ENCODE results near the gene GNAO1.

GNAO1 gene

DNA sequence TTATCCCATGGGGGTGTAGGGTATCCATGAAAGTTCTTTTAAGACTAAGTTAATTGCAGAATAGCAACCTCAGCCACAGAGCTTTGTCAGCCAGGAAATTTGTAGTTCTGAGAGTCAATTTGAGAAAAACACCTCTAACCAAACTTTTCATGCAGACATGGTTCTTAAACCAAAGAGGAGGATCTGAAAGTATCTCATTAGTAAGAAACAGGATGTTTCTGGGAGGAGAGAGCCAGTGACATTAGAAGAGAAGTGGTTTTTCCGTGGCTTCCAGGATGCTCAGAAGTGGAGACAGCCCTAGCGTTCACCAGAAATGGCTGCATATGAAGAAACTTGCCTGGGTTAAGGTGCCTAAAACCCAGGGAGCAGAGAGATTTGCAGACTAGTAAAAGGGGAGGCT, 7.9 kb downstream of the GNAO1 start:
- no peak overlapping the region for H3K4me3 ChIP-seq (ENCODE audit: low read length)
- H3K9ac ChIP-seq (ENCODE audit: low read length) = no peak overlapping the region
- no peaks in the 10 kb centered on the region for H4K20me1 ChIP-seq (ENCODE audit: insufficient read depth, low read length)
- H3K9me3 ChIP-seq (replicated peaks; ENCODE audit: insufficient read depth, low read length) = no peaks in the 10 kb centered on the region
- no peaks in the 10 kb centered on the region for H3K79me2 ChIP-seq (ENCODE audit: low read length)
- no peak overlapping the region for H3K4me2 ChIP-seq (ENCODE audit: low read depth, low read length)
- no peak overlapping the region for H2AFZ ChIP-seq (ENCODE audit: low read length)
- H3K27me3 ChIP-seq (replicated peaks; ENCODE audit: insufficient read depth, low read length) = peaks cover 20% of the 10 kb centered on the region
- no peaks in the 10 kb centered on the region for H3F3A ChIP-seq (ENCODE audit: insufficient read depth, low read length)
- H3K4me1 ChIP-seq (ENCODE audit: low read length) = no peaks in the 10 kb centered on the region; the same call in 1 of the 2 replicates
- no peak overlapping the region for H3K27ac ChIP-seq (ENCODE audit: low read length)
- H3K9me2 ChIP-seq (replicated peaks; ENCODE audit: insufficient read depth, low read length) = no peaks in the 10 kb centered on the region
- no peaks in the 10 kb centered on the region for H3K36me3 ChIP-seq (replicated peaks; ENCODE audit: insufficient read depth, low read length)
- no peak for DNase-seq
- no peak for TF ChIP-seq EZH2 (optimal IDR thresholded peaks at IDR 0.05; ENCODE audit: low read depth, low read length)
- no peak for TF ChIP-seq EZH2phosphoT487 (IDR thresholded peaks at IDR 0.05; ENCODE audit: low read length)
- TF ChIP-seq, protein P1, sequence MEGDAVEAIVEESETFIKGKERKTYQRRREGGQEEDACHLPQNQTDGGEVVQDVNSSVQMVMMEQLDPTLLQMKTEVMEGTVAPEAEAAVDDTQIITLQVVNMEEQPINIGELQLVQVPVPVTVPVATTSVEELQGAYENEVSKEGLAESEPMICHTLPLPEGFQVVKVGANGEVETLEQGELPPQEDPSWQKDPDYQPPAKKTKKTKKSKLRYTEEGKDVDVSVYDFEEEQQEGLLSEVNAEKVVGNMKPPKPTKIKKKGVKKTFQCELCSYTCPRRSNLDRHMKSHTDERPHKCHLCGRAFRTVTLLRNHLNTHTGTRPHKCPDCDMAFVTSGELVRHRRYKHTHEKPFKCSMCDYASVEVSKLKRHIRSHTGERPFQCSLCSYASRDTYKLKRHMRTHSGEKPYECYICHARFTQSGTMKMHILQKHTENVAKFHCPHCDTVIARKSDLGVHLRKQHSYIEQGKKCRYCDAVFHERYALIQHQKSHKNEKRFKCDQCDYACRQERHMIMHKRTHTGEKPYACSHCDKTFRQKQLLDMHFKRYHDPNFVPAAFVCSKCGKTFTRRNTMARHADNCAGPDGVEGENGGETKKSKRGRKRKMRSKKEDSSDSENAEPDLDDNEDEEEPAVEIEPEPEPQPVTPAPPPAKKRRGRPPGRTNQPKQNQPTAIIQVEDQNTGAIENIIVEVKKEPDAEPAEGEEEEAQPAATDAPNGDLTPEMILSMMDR (IDR thresholded peaks at IDR 0.05; ENCODE audit: low read length) = no peak

DNA sequence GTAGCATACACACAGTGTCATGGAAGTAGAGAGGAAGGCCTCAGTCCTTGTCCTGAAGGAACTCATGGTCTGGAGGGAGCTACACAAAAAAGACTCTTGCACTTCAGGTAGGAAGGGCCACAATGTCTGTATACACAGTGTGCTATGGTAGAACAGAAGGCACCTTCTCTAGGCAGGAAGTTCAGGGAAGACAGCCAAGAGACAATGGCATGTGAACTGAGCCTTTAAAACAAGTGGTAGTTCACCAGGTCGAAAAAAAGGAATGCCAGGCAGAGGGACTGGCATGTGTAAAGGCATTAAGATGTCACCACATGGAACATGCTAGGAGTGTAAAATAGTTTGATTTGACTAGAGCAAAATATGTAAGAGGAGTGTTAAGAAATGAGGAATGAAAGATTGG, 9.7 kb downstream of the GNAO1 start:
- Histone ChIP-seq H3K79me2 (ENCODE audit: low read length) (no peaks in the 10 kb centered on the region), H3K9ac (ENCODE audit: low read length) (no peak overlapping the region), H3F3A (ENCODE audit: insufficient read depth, low read length) (no peaks in the 10 kb centered on the region), H3K4me2 (ENCODE audit: low read depth, low read length) (no peak overlapping the region), H2AFZ (ENCODE audit: low read length) (no peak overlapping the region), H3K36me3 (replicated peaks; ENCODE audit: insufficient read depth, low read length) (no peaks in the 10 kb centered on the region), H3K27ac (ENCODE audit: low read length) (no peak overlapping the region), H3K4me1 (ENCODE audit: low read length) (no peaks in the 10 kb centered on the region; the same call in 1 of the 2 replicates), H3K9me2 (replicated peaks; ENCODE audit: insufficient read depth, low read length) (no peaks in the 10 kb centered on the region), H3K9me3 (replicated peaks; ENCODE audit: insufficient read depth, low read length) (no peaks in the 10 kb centered on the region), H4K20me1 (ENCODE audit: insufficient read depth, low read length) (no peaks in the 10 kb centered on the region), H3K27me3 (replicated peaks; ENCODE audit: insufficient read depth, low read length) (0 out of 2 replicates have a peak, but pooled peaks cover 4% of the 10 kb centered on the region), H3K4me3 (ENCODE audit: low read length) (no peak overlapping the region)
- DNase-seq = no peak
- TF ChIP-seq EZH2phosphoT487 (IDR thresholded peaks at IDR 0.05; ENCODE audit: low read length) (no peak), EZH2 (optimal IDR thresholded peaks at IDR 0.05; ENCODE audit: low read depth, low read length) (no peak)
- TF ChIP-seq, protein P1 (IDR thresholded peaks at IDR 0.05; ENCODE audit: low read length) = no peak

DNA sequence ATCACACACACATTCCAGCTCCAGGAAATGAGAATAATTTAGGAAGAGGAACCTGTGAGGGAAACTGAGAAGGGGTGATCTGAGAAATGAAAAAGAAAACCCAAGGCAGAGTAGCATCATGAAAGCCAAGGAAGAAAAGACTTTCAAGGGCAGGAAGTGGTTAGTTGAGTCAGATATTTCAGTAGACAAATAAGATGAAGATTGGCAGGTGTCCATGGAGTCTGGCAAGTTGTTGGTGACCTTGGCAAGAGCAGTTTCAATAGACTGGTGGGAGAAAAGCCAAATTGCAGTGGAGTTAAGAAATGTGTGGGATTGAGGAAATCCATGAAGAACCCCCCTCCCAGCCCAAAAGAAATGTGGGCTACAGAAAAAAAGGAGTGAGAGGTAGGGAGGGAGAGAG, 10.7 kb downstream of the GNAO1 start:
- Histone ChIP-seq H3K9ac (ENCODE audit: low read length) (no peak overlapping the region), H3K27ac (ENCODE audit: low read length) (no peak overlapping the region), H4K20me1 (ENCODE audit: insufficient read depth, low read length) (no peaks in the 10 kb centered on the region), H3K36me3 (replicated peaks; ENCODE audit: insufficient read depth, low read length) (no peaks in the 10 kb centered on the region), H2AFZ (ENCODE audit: low read length) (no peak overlapping the region), H3K4me1 (ENCODE audit: low read length) (no peaks in the 10 kb centered on the region; the same call in 1 of the 2 replicates), H3K4me3 (ENCODE audit: low read length) (no peak overlapping the region), H3K79me2 (ENCODE audit: low read length) (no peaks in the 10 kb centered on the region), H3K9me3 (replicated peaks; ENCODE audit: insufficient read depth, low read length) (no peaks in the 10 kb centered on the region), H3K4me2 (ENCODE audit: low read depth, low read length) (no peak overlapping the region), H3K9me2 (replicated peaks; ENCODE audit: insufficient read depth, low read length) (no peaks in the 10 kb centered on the region), H3F3A (ENCODE audit: insufficient read depth, low read length) (no peaks in the 10 kb centered on the region), H3K27me3 (replicated peaks; ENCODE audit: insufficient read depth, low read length) (no peaks in the 10 kb centered on the region)
- no peak for TF ChIP-seq EZH2phosphoT487 (IDR thresholded peaks at IDR 0.05; ENCODE audit: low read length)
- TF ChIP-seq, protein P1 (IDR thresholded peaks at IDR 0.05; ENCODE audit: low read length) = no peak
- no peak for TF ChIP-seq EZH2 (optimal IDR thresholded peaks at IDR 0.05; ENCODE audit: low read depth, low read length)
- no peak for DNase-seq

Data from MM.1S (cell line).